HG03103 (cell line): ENCODE results near the gene STK24.
A peak's percentile ranks its signal among the peaks of the same experiment; 100 is the strongest.

Experiments used
- ATAC-seq: cut with Tn5 transposase; IDR thresholded peaks from one replicate; pipeline ENCODE4 v1.9.1; 2021; ENCODE audit warnings: low read depth; ENCODE audit not compliant: unreplicated experiment

The STK24 gene

GRCh38 chr13:98459721-98460370 lies 117.1 kb downstream of the STK24 start:
- no peak for ATAC-seq

- no peak for ATAC-seq
Measured at GRCh38 chr13:98459171-98459681, 117.7 kb downstream of the STK24 start.

- ATAC-seq: no peak
Measured at GRCh38 chr13:98458431-98458830, 118.5 kb downstream of the STK24 start.

- ATAC-seq: no peak
Measured at GRCh38 chr13:98457053-98457452, 119.9 kb downstream of the STK24 start.

GRCh38 chr13:98456413-98456845 lies 120.5 kb downstream of the STK24 start:
- no peak for ATAC-seq

GRCh38 chr13:98454389-98454881 lies 122.5 kb downstream of the STK24 start:
- ATAC-seq: no peak

GRCh38 chr13:98452851-98453843 lies 123.8 kb downstream of the STK24 start:
- ATAC-seq: no peak

GRCh38 chr13:98451676-98452470 lies 125.0 kb downstream of the STK24 start:
- no peak for ATAC-seq

- ATAC-seq: no peak
Measured at GRCh38 chr13:98450539-98451111, 126.3 kb downstream of the STK24 start.

- ATAC-seq: no peak
Measured at GRCh38 chr13:98450026-98450425, 126.9 kb downstream of the STK24 start.

GRCh38 chr13:98449273-98449672 lies 127.6 kb downstream of the STK24 start:
- no peak for ATAC-seq

- ATAC-seq: no peak
Measured at GRCh38 chr13:98448642-98448928, 128.3 kb downstream of the STK24 start.

- ATAC-seq: no peak
Measured at GRCh38 chr13:98447881-98448641, 128.8 kb downstream of the STK24 start.

- ATAC-seq: no peak
Measured at GRCh38 chr13:98447130-98447529, 129.8 kb downstream of the STK24 start.

- ATAC-seq: no peak
Measured at GRCh38 chr13:98446234-98446621, 130.7 kb downstream of the STK24 start.

GRCh38 chr13:98445340-98446233 lies 131.3 kb downstream of the STK24 start:
- peak; percentile 88 for ATAC-seq

GRCh38 chr13:98444381-98444780 lies 132.5 kb downstream of the STK24 start:
- ATAC-seq: no peak

- no peak for ATAC-seq
Measured at GRCh38 chr13:98443800-98444325, 133.0 kb downstream of the STK24 start.
